Stimulated activated CD4-positive, alpha-beta T cell treated with anti-CD3 and anti-CD28 coated beads, Interleukin-15, amount 100 ng/mL, for 1 hour (primary cell): ENCODE data around the gene AGK.
"Not testable (repeated sequence)": the region's sequence is repeated elsewhere in the genome, so short reads cannot be mapped to it uniquely, and the experiment has no call there.

ENCODE experiments used
- DNase-seq, 2 donors: peaks; one replicate each; pipeline ENCODE4 v3.0.0-alpha.2; 2020; ENCODE audit warnings: low read depth in 1 of 2, low spot score in 1 of 2

AGK gene

DNA sequence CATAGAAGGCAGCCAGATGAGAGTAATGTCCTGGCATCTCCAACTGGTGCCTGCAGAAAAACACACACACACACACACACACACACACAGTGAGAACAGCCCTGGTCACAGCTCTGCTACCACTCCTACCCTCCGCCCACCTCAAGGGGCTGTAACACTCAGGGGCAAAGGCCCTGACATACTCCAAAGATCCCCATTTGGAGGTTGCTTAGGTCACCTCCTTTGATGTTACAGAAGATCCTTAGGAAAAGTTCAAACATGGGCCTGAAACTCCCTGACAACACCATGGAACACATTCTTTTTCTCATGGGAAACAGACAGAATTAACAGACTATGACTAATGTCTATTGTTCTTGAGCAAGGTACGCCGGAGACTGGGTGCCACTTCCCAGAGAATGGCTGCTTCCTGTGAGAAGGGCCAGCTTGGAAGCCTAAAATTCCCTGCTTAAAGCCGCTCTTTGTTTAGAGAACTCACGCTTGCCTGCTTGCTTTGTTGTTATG is 123.0 kb downstream of the AGK start:
- no peak for DNase-seq

DNA sequence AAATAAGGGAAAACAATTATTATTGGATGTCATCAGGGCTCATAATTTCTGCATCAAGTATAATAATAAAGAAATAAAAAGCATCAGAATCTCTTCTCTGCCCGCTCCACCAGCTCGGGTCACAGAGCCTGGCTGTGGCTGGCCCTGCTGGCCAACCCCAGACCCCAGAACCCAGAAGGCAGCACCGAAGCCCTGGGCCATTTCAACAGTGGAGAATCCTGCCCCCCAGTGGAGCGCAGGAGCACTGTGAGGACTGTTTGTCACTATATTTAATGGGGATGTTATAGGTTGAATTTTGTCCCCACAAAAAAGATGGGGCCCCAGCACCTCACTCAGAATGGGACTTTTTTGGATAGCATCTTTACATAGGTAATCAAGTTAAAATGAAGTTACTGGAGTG is 123.5 kb downstream of the AGK start:
- DNase-seq, result no peak

DNA sequence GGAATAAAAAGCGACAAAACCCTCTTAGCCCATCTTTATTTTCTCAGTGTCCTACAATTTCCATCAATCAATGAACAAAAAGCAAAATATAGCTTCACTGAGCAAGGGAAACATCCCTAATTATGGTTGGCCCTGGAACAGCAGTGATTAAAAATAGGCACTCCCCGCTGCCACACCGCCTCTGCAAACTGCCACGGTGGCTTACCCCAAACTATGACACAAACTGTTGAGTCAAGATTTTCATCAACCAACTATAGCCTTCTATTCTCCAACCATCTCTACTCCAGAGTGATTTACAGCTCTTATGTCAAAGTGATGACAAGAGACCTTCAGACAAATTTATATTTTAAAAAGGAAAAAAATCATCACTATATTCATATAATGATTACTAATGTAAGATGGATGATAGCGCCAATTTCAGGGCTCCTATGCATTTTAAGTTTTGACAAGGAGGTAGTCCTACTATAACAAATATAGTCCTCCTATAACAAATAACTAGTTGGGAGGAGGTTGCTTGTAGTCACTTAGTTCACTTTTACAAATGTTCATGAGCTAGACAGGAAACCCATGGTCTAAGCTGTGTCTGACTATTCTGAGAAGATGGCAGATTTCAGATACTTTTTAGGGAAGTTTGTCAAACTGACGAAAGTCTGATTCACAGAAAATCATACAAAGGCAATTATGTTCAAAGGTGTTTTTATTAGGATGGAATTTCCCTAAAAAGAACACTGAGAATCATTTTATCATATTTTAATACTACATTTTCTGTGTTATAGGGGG is 124.4 kb downstream of the AGK start:
- no peak for DNase-seq

DNA sequence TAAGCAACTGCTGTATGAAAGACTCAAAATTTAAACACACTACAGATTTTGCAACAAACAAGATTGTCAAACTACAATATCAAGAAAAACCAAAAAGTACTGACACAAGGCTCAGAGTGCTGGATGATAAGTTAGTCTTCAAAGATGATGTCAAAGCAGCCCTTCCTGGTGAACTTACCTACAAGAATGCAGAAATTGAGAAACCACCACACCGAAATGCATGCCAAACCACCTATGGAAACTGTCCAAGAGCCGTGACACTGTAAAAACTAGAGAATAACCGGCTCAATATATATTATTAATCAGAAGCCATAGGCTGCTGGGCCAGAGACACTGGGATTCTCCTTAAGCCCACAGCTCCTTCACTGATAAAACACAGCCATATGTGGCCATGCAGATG is 125.4 kb downstream of the AGK start:
- DNase-seq, result no peak

DNA sequence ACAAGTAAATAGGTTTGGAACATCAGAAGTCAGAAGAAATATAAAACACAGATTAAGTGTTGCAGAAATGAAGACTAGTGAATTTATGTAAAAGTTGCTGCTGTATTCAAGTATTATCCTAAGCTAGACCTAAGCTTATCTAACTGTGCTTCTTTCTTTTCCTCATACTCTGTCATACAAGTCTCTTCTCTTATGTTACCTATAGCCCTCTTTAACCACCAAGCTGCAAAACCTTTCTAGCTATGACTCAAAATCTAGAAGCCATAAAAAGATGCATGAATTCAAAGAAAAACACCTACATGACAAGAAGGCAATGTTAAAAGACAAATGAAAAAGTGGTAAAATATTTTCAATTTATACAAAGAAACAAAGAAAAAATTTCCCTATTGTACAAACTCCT is 127.8 kb downstream of the AGK start:
- DNase-seq, result no peak

DNA sequence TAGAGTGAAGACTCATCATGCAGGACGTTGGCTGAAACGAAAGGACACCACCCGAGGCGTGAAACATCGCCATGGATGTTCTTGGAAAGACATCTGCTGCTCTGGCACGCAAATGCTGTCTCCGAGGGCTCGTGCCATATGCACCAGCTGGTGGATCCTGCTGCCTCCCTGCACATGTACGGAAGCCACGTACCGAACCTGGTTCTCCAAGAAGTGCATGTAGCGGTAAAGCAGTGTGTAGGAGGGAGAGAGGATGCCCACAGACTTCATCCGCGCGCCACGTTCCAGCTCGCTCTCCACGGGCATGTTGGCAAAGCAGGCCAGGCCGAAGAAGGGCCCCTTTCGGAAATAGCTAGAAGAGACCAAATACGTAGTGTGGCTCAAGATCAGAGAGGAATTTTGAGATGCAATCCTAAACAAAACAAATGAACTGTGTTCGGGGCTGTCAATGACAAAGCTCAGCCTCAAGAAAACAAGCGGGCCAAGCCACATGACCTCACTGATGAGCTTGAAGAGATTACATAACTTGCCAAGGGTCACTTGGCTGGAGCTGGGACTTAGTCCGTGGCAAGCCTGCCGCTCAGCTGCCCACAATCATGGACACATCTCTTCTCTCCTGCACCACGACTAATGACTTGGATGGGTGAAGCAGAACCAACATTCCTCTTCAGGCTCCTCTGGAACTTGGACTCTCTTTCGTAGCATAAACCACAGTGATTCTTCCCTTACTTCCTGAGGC is 134.2 kb downstream of the AGK start:
- no peak for DNase-seq

DNA sequence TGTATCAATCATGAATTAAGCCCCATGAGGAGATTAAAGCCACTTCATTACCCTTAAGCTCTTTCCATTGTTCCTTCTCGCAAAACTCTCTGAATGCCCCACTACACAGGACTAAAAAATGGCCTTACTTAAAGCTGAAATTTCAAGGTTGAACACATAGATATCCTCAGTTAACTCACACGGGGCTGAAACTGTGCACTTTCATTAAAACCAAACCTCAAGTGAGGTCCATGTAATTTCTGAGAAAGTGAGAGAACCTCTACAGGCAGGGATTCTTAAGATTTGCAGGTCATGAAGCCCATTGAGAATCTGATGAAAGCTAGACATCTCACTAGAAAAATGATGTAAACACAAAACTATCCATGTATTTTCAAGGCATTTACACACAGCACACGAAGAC is 134.9 kb downstream of the AGK start:
- DNase-seq, result no peak

DNA sequence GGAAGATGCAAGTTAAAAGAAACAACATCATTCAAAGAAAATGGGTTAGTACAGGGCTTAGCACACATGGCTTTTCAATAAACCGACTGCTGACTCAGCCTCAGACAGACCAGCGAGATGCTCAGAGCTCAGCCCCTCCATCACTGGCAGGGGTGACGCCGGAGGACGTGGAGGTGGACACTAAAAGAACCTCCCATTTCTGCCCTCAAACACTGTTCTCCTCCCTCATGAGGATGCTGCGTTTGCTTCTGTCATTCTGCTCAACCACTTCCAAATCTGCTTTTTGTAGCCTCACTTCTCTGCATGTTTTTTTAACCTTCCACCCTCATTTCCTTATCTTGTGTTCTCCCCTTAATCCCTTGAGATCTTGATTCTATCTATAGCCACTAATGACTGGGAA is 135.5 kb downstream of the AGK start:
- no peak for DNase-seq

DNA sequence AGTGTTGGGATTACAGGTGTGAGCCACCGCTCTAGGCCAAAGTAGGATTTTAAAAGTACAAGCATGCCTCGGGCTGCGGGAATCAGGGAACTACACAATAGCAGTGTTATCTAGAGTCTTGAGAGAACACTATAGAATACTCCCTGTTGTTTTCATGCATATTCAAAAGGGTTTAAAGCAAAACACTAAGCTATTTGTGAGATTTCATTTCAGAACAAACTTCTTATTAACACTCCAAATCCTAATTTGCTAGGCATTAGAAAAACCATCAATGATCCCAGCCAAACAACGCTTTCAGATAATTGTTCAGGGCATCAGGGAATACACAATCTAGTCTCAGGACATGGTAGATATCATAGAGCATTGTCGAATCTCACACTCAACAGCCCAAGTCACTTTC is 136.8 kb downstream of the AGK start:
- no peak for DNase-seq

DNA sequence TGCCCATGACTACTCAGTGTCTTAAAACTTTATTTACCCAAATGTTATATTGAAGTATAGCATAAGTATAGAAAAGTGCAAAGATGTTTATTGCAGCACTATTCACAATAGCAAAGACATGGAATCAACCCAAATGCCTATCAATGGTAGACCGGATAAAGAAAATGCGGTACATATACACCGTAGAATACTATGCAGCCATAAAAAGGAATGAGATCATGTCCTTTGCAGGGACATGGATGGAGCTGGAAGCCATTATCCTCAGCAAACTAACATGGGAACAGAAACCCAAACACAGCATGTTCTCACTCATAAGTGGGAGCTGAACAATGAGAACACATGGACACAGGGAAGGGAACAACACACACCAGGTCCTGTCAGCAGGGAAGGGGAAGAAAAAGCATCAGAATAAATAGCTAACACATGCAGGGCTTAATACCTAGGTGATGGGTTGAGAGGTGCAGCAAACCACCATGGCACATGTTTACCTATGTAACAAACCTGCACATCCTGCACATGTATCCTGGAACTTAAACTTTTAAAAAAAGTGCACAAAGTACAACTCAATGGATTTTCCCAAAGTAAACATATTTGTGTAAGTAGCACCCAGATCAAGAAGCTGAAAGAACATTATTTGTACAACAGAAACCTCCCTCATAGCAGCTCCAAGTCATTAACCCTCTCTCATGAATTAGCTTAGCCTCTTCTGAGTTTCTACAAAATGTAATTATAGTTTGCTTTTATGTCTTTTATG is 138.0 kb downstream of the AGK start:
- not testable (repeated sequence) for DNase-seq

DNA sequence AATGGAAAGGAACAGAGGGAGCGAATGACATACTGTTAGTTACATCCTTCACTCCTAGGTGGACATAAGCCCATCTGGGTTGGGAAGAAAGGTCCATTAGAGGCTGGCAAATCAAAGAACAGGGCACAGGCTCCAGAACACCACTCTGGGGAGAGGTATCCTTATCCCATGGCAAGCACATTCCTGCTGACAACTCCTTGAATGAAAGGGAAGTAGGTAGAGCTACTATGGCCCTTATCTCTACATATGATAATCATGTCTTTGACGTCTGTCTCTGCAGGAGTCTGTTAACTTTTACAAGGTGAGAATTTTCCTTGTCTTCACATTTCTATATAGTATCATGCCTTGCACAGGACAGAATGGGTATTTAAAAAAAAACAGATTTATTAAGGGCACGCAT is 140.3 kb downstream of the AGK start:
- no peak for DNase-seq

DNA sequence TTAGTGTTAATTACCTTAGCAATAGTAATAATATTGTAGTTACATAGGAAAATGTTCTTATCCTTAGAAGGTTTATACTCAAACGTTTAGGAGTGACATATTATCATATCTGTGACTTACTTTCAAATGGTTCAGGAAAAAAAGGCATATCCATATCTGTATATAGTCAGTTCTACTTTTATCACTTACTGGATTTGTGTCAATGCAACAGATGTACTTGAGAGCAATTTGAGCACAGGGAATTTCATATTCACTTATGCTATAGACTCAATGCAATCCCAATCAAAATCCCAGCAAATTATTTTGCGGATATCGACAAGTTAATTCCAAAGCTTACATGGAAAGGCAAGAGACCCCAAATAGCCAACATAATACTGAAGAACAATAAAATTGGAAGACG is 140.8 kb downstream of the AGK start:
- DNase-seq, result no peak

DNA sequence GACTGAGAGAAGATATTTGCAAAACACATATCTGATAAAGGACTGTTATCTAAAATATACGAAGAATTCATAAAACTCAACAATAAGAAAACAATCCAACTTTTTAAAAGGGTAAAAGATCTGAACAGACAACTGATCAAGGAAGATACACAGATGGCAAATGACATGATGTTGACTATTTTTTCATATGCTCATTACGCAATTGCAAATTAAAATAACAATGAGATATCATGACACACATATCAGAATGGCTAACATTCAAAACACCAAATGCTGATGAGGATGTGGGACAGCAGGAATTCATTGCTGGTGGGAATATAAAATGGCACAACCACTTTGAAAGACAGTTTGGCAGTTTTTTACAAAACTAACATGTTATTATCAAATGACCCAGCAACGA is 141.9 kb downstream of the AGK start:
- DNase-seq, result no peak

DNA sequence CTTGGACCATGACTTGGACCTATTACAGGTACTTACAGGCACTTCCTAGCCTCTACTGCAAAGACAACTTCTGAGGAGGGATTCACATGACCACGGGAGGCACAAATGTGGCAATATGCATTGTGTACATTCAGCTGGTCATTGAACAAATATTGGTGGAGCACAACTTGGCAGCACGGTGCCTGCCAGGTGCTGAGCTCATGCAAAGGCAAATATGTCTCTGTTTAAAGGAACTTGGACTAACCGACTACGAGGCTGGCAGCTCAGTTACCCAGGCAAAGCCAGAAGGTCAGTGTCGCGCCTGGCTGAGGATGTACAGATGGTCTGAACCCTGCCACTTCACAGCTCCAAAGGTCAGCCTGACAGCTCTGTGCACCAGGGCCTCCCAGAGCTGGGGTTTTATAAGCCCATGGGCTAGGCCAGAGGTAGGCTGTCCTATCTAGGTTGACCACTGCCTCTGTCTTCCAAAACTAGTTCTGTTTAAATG is 144.6 kb downstream of the AGK start:
- no peak for DNase-seq

DNA sequence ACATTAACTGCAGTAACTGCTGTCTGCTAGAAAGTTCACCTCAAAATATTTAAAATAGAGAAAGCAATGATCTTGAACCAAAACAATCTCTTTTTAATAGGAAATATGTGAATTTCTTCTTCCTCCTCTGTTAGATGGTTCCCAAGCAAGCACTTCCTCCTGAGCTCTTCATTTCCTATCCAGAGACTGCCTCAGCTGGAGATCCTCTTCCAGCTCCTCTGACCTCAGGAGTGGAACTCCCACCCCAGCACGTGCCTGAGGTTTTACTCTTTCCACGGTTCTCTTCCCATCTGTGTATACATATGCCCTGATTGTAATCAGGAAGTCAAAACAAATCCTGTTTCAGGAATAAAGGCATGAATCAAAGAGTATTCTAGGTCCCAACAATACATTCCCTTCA is 145.1 kb downstream of the AGK start:
- DNase-seq, result no peak

DNA sequence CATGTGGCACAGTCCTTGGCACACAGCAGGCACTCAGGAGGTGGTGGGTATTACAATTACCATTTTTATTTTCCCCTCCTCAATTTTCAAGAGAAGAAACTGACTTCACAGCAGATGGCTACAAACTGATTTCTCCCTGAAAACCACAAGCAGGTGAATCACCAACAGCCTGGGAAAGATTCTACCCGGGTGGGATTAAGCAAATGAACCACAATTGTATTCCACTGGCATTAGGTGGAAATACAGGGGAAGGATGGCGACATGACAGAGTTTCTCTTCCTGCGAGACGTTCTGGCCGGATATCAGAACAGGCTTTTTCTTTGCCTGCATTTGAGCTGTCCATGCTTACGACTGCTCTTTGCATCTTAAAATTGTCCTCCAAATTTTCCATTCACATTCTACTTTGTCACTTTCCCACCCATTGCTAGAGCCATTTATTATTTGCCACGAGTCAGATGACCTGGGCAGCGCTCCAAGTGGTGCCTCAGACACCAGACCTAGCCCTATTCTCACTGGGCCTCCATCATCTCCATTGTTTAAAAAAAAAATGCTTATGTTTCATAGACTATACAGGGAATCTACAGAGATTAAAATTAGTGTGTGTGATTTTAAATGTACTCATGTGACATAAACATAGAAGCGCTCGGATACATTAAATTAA is 146.1 kb downstream of the AGK start:
- no peak for DNase-seq

DNA sequence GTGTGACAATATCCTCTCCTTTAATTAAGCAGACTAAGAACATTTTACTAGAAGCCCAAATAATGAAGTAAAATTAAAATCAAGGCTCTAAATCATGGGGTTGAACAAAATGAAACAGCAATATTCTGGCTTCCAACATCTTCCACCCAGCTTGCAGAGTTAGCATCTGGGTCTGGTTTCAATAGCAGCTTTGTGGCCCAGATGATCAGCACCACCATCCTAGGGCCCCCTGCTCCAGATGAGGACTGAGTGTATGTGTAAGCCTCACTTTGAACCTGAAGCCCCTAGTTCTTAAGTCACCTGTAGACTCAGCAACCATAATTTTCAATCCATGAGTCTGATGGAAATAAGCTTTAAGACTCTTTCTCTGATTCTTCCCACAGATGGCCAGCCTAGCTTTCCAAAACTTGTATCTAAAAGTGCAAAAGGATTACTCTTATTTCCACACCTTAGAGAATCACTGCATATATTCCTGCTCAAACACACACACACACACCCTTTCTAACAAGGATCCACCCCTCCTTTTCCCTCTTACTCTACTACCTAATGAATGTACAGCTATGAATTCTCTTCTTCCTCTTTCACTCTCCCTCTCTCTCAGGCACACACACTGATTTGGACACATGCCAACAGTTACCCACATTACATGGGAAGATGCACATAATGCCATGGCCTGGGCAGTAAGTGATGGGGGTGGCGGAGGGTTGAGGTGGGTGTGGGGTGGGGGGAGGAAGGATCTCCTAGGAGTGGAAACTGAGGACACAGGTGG is 147.2 kb downstream of the AGK start:
- DNase-seq, result no peak

DNA sequence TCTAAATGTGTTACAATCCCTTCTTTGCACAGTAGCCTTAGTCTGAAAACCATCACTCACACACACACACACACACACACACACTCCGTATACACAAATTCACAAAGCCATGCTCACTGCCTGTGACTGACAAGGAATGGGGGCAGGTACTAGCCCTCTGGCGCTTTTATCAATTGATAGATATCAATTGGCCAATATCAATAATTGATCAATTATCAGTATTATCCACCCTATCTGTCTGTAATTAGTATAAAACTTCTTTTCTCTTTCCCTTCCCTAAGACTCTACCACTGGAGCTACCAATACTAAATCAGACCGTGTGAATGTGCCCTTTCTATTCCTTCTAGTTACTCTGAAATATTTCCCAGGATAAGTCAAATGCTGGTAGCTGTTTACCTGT is 148.7 kb downstream of the AGK start:
- DNase-seq, result no peak

DNA sequence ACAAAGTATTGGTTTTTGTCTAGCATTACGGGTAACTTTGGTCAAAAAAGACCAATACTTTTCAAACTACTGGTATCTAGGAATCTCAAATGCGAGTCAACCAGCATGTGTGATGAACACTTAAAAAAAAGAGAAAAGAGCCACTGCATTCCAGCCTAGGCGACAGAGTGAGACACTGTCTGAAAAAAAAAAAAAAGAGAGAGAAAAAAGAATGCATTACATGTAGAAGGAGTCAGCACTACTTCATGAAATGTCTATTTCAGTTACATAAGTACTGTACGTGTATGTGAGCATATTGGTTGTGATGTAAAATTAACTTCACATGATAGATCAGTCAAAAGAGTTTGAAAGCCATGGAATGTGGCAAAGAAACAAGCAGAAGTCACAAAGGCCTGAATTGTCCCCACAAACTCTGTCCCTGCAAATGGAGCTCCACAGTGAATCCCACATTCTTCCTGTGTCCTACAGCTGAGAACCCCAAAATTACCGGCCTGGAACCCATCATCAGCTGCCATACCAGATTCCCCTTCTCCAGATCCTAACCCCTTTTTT is 149.2 kb downstream of the AGK start:
- no peak for DNase-seq

DNA sequence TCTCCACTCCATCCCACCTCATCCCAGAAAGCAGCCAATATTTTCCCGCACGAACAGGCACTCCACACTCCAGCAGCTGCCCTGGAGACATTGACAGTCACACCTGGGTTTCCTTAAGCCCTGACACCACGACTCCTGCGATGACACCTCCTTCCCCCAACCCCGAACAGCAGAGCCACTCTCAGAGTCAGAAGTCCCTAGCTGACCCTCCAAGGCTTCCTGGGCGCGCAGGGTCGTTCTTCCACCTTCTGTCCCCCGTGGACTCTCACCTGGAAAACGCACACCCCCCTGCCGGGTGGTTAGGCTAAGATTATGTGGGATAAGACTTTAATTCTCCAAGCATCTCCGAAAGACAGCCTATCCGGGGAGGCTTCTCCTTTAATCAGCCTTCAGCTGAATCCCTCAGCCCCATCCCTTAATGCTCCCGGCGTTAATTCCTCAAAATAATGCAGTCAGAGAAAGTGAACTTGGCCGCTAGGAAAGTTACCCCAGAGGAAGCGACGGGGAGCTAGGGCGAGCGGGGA is 149.7 kb downstream of the AGK start:
- no peak for DNase-seq
